DND-41 (cell line): ENCODE results near the gene PKDCC.

Experiments
- CTCF ChIP-seq: IDR thresholded peaks from 2 replicates; pipeline ENCODE4 v1.5.1; 2012; ENCODE audit warnings: borderline replicate concordance, low read length, moderate library complexity, mild to moderate bottlenecking; ENCODE audit not compliant: poor library complexity, severe bottlenecking; ENCODE audit errors: extremely low read depth
- EZH2 ChIP-seq: IDR thresholded peaks from 3 replicates; pipeline ENCODE4 v1.6.1; 2012; ENCODE audit warnings: borderline replicate concordance, low read depth, mild to moderate bottlenecking, moderate library complexity, low read length, inconsistent platforms; ENCODE audit not compliant: severe bottlenecking

- TF ChIP-seq CTCF (no peak), EZH2 (no peak)
Measured at GRCh38 chr2:42012651-42013050, 35.2 kb upstream of the PKDCC start.
